ENCODE data around the gene TMEM208.

TMEM208 gene

GRCh38 chr16:67236563-67237395 lies 9.8 kb downstream of the TMEM208 start:
- peak; percentile 73 to 93 for DNase-seq (ENCODE audit: low read depth in 2 of 2)

DNA sequence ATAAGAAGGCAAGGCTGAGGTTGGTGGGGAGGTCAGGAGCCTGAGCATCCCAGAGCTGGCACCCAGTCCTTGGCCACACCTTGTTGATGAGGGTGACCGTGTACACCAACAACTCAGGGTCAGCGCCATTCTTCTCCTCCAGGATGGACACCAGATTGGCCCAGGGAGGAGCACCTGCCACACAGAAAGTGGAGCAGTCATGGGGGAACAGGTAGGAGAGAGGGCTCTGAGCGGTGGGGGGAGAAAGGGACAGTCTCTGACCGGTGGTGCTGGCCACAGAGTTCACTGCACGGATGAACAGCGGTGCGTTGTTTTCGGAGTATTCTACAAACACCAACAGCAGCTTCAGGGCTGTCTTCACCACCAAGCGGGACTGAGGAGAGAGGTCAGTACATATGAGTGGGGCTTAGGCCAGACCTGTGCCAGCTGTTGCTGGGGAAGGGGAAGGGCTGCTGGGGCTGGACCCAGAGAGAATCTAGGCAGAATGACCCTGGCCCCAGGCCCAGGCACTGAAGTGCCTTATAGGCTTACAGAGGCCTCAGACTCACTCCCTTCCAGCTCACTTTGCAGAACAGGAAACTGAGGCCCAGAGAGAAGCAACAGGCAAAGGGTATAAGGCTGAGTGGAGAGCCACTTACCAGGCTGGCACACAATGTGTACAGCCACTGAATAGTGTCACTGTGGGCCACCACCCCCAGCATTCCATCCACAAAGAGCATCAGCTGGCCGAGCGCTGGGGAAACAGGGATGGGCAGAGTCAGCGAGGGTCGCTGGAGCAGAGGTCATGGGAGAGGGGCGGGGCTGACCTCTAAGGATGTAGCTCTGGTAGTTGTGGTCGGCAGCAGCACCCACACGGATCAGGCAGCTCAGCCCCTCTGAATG lies 10.7 kb downstream of the TMEM208 start:
- no peak for DNase-seq (ENCODE audit: low read depth in 2 of 2)

DNA sequence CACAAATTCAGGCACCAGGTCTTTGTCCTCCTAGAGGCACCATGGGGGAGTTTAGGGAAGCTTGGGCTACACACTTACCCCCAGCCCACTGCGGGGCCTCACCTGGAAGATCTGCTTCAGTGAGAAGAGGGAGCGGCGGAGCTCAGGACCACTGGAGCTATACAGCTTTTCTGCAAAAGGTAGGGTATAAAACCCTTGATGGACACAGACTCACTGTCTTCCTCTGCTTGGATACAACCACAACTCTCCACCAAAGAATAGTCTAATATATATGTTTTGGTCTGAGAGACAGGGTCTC lies 11.3 kb downstream of the TMEM208 start:
- DNase-seq (ENCODE audit: low read depth in 2 of 2), result no peak

DNA sequence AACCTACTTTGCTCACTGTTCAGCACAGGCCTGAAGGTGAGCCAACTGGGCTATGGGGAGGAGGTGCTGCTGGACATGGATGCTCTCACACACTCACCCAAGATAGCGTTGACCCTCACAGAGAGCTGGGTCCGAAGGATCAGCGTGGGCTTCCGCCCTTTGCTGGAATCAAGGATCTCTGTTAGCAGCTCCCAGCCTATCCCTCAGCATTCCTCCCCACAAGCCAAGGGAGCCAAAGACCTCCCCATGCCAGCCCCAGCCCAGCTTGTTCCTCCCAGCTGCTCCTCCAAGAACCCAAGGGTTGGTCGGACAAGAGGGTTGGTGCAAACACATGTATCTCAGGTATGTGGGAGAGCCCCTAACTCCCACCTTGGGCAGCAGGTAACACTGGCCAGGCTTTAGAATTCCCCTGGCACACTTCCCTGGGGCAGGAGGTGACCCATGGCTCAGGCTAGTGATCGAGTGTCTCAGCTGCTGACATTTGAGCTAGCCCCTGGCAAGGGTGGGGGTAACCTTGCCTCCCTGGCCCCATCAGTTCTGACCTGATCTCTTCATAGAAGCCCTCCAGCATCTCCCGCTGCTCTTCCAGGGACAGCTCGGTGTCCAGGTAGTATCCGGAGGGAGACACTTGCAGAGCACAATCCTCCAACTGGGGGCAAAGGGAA lies 12.0 kb downstream of the TMEM208 start:
- no peak for DNase-seq (ENCODE audit: low read depth in 2 of 2)

DNA sequence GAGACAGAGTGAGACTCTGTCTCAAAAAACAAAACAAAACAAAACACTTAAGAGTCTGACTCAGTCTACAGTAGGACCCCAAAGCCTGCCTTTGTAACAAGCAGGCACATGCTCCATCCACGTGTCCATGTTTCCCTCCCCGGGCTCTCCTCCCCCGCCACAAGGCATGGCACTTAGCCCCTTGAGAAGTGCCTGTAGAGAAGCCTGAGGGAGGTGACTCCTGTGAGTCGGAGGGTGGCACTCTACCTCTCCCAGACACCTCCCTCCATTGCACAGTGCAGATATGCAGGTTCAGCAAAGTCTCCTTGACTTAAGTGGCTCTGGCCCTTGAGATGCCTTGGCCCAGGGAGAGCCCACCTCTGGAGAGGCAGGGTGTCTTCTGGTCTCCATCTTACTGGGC lies 13.6 kb downstream of the TMEM208 start:
- no peak for DNase-seq (ENCODE audit: low read depth in 2 of 2)

DNA sequence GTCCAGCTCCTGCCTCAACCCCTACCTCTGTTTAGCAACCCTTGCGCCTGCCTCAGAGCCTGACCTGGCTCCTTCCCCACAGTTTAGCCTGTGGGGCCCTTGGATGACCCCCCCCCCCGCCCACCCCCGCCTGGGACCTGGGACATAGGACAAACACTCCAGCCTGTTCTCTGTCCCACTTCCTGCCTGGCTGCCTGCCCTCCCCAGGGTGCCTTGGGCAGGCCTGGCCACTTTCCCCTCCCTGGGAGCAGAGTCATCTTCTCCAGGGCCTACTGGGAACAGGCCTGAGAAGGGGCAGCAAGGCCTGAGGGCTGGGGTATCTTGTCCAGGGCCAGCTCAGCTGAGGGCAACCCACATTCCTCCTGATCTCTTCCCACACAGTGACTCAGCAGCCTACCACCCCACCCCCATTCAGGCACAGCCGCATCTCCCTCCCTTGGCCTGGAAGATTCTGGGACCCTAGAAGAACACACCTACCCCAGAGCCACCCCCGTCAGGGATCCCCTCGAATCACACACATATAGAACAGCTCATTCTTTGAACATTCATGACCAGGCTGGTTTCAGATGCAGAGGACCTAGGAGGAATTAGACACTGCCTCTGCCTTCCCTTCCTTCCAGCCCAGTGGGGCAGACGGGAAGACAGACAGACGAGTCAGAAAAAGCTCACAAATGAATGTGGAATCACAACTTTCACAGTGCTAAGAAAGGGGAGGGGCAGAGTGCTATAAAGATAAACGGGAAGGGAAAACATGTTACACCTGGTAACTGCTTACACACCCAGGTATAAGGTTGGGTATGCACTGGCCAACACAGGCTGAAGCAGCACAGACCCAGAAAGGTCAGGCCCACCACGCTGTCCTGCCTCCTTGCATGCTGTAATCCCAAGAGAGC lies 14.3 kb downstream of the TMEM208 start:
- DNase-seq (ENCODE audit: low read depth in 2 of 2), result no peak

GRCh38 chr16:67242138-67242730 lies 15.3 kb downstream of the TMEM208 start:
- DNase-seq (ENCODE audit: low read depth in 2 of 2), result no peak

GRCh38 chr16:67243481-67243880 lies 16.6 kb downstream of the TMEM208 start:
- DNase-seq (ENCODE audit: low read depth in 2 of 2), result no peak

GRCh38 chr16:67244387-67245185 lies 17.7 kb downstream of the TMEM208 start:
- DNase-seq (ENCODE audit: low read depth in 2 of 2), result peak; percentile 55 to 71

- no peak for DNase-seq (ENCODE audit: low read depth in 2 of 2)
Observed at GRCh38 chr16:67245186-67245585, 18.3 kb downstream of the TMEM208 start.

DNA sequence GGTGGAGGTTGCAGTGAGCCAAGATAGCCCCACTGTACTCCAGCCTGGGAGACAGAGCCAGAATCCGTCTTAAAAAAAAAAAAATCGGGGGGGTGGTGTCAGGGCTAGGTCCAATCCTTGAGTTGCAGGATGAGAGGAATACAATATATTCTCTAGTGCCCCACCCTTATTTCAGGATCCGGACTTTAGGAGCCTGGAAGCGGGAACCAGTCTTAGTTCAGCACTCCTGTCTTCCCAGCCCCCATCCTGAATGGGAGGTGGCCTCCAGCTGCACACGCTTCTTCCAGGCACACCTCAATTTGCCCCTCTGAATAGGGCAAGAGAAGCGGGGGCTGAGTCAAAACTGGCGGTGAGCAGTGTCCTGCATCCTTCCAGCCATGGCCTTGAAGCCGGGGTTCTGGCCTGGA lies 18.7 kb downstream of the TMEM208 start:
- no peak for DNase-seq (ENCODE audit: low read depth in 2 of 2)

- peak in 1 of 2 donors; percentile 54 for DNase-seq (ENCODE audit: low read depth in 2 of 2)
Observed at GRCh38 chr16:67246081-67246755, 19.3 kb downstream of the TMEM208 start.

GRCh38 chr16:67246756-67247191 lies 19.8 kb downstream of the TMEM208 start:
- DNase-seq (ENCODE audit: low read depth in 2 of 2), result no peak

GRCh38 chr16:67247192-67248072 lies 20.5 kb downstream of the TMEM208 start, which contains the start of gene FHOD1:
Gene FHOD1 (minus strand): TSS chr16:67247481. CDS start chr16:67247410, 71 bp downstream.
- DNase-seq (ENCODE audit: low read depth in 2 of 2), result peak; percentile 99

- no peak for DNase-seq (ENCODE audit: low read depth in 2 of 2)
Observed at GRCh38 chr16:67248073-67248400, 21.1 kb downstream of the TMEM208 start.

- peak in 1 of 2 donors; percentile 18 for DNase-seq (ENCODE audit: low read depth in 2 of 2)
Observed at GRCh38 chr16:67248401-67249177, 21.7 kb downstream of the TMEM208 start, which contains the start of gene SLC9A5. Gene SLC9A5 (plus strand): TSS chr16:67248979. CDS start chr16:67249015, 36 bp downstream.
